GM18951 (cell line): ENCODE measurements around the gene ALG14.
"Not testable (repeated sequence)": the region's sequence is repeated elsewhere in the genome, so short reads cannot be mapped to it uniquely, and the experiment has no call there.

Experiments
- POLR2A ChIP-seq: IDR thresholded peaks from 4 replicates; pipeline ENCODE4 v1.6.1; 2011; ENCODE audit warnings: mild to moderate bottlenecking; ENCODE audit not compliant: insufficient read length, insufficient read depth; ENCODE audit errors: extremely low read depth
- in situ Hi-C: fragments of 300-500 bp; cut with MboI; formaldehyde crosslinking; loops from one replicate; pipeline ENCODE4 v1.12.0; 2022; ENCODE audit warnings: low sequenced_read_pairs, mixed read lengths, inconsistent platforms; ENCODE audit not compliant: unreplicated experiment

ALG14 gene

DNA sequence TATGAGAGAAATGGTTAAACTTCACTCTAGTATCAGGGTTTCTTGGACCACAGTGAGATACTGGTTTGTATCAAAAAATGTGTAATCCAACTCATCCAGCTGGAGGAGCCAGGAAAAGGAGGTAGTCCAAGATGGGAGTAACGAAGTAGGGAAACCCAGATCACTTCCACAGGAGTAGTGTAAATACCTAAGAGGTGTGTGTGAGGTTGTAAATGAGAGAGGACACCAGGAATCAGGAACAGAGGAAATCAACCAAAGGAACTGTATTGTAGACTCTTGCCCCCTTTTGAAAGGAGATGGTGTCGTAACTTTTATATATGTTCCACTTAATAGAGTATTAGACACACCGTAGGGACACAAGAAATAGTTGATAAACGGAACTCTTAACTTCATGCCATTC, 24.7 kb upstream of the ALG14 start:
- in situ Hi-C loops = no loop called here
- TF ChIP-seq POLR2A = no peak

DNA sequence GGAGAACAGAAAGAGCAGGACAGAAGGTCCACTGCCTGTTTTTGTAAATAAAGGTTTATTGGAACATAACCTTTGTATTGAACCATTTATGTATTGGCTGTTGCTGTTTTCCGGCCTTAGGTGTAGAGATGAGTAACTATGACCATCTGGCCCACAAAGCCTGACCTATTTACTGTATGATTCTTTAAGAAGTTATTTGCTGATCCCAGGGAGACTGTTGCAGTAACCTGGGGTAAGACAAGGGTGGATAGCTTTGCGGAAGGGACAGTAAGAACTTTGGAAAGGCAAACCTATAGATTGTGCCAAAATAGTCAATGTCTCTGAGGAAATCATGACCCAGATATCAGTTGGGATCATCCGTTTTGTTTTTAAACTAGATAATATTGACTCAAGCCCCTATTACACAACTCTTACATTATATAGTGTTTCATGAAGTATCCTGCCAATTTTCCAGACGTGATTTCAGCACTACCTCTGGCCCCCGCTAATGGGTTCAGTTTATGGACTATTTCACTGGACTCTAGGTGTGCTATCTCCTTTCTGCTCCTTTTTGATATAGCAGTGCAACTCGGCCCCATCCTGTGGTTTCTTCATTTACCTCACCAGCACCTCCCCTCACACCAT, 23.6 kb upstream of the ALG14 start:
- no peak for TF ChIP-seq POLR2A
- in situ Hi-C loops = no loop called here

DNA sequence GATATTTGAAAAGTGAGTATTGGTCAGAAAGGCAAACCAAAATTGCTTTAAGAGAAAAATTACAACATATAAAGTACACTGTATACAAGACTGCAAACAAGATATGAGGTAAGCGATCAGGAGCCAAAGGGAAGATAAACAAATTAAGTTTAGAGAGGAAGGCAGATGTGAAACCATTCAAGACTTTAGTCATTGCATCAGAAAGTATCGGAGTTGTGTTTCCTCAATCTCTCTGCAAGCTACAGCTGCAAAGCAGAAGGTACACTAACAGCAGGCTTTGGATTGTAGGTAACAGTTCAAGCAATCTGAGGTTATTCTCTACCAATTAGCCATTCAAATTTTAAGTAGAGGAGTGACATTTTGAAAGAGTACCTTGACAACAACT, 23.1 kb upstream of the ALG14 start:
- in situ Hi-C loops = no loop called here
- TF ChIP-seq POLR2A = no peak

DNA sequence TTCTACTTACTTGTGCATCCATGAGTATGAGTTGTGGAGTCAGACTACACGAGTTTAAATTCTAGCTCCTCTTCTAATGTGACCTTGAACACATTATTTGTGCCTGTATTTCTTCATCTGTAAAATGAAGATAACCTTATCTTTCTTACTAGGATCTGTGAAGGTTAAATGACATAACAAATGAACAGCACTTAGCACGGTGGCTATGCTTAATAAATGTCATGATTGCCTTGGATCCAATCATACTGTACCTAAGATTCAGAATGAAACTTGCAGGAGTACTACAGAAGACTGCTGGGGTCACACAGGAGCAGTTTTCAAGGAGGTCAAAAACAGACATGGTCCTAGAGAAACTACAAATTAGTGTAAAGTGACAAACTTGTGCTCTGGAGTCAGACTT, 22.2 kb upstream of the ALG14 start:
- TF ChIP-seq POLR2A = no peak
- in situ Hi-C loops = no loop called here

DNA sequence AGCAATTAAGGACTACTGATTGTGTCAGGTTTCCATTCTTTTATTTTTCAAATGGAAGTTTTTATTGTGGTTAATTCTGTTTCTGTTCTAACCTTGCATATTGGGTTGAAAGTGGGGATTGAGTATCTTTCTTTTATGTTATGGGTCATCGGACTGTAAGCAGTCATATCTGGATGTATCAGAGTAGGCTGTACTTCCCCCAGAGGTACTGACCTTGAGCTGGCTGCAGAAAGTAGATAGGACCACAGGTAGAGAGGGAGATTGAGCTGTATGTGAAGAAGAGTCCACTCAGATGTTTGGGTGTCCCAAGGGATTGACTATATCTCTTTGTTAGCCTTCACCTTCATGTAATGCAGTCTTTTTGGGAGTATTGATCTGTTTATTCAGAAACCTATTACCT, 20.5 kb upstream of the ALG14 start:
- in situ Hi-C loops = no loop called here
- no peak for TF ChIP-seq POLR2A

DNA sequence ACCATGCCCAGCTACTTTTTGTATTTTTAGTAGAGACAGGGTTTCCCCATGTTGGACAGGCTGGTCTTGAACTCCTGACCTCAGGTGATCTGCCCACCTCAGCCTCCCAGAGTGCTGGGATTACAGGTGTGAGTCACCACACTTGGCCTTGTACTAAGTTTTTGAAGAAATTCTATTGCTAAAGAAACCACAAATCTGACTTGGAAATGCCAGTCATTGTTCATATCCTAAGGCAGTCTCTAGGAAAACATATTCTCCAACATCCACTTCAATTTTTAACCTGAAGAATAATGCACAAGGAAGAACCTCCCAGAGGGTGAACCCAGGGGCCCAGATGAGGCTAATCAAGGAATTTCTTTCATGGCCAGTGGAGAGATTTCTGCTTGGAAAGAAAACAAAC, 20.1 kb upstream of the ALG14 start:
- in situ Hi-C loops = not testable (repeated sequence)

DNA sequence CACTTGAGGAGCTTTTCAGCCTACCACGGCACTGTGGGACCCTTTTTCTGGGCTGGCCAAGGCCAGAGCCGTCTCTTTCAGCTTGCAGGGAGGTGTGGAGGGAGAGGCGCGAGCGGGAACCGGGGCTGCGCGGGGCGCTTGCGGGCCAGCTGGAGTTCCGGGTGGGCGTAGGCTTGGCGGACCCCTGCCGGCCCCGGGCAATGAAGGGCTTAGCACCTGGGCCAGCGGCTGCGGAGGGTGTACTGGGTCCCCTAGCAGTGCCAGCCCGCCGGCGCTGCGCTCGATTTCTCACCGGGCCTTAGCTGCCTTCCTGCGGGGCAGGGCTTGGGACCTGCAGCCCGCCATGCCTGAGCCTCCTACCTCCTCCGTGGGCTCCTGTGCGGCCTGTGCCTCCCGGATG, 18.5 kb upstream of the ALG14 start:
- in situ Hi-C loops = not testable (repeated sequence)

DNA sequence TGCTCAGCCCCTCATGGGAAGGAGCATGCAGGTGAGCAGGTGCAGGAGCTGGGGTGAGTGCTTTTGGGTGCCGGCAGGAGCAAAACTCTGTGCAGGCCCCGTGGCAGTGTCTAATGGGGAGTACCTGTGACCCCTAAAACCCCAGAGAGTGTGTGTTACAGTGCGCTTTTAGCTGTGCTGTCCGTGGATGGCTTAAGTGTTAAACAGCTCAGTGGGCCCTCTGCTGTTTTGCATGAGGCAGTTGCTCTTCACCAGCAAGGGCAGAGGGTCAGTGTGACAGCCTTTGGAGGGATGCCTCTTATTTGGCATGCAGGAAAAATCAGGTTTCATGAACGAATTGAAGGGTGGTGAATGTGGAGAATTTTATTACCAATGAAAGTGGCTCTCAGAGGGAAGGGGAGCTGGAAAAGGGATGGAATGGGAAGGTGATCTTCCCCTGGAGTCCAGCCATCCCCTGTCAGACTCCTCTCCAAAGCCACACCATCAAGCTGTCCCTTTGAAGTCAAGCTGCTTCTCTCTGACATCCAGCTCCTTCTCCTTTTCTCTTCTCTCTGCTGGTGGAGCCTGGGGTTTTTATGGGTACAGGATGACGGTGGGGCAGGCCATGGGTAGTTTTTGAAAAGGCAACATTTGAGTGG, 17.0 kb upstream of the ALG14 start:
- in situ Hi-C loops = no loop called here
- TF ChIP-seq POLR2A = no peak

DNA sequence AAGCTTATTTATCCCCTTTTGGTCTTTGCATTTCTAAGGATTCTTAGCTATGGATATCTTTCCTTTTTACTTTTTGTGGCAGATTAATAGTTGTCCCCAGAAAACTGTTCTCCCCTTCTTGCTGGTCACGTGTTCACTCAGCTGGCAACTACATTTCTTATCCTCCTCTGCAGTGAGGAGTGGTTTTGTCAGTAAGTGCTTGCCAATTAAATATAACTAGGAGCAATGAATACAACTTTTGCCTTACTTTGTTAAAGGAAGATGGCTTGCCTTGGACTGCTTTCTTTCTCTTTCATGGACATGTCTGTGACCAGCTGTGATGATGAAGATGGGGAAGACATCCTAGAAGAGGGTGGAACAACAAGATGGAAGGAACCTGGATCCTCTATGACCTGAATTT, 15.6 kb upstream of the ALG14 start:
- in situ Hi-C loops = no loop called here
- no peak for TF ChIP-seq POLR2A

DNA sequence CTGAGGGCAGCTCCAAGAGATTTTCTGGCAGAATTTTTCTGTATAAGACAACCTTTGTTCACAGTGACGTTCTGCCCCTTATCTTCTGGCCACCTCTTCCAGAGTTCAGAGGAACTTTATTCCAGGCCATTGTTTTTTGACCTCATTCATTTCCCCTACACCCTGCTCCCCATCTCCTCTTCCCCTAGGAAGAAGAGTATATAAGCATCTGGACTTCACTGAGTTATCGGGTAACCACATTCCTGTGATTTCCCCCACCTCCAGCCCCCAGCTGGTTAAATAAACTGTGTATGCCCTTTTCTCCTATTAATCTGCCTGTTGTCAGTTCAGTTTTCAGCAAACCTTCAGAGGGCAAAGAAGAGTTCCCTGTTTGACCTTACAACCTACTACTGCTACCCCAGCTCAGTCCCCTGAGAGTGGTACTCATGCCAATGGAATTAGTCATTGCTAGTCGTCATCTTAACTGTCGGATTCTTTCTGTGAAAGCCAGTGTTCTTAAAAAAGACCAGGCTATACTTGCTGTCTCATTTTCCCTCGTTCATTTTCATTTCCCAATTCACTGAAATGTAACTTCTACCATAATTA, 14.3 kb upstream of the ALG14 start:
- no peak for TF ChIP-seq POLR2A
- in situ Hi-C loops = no loop called here

DNA sequence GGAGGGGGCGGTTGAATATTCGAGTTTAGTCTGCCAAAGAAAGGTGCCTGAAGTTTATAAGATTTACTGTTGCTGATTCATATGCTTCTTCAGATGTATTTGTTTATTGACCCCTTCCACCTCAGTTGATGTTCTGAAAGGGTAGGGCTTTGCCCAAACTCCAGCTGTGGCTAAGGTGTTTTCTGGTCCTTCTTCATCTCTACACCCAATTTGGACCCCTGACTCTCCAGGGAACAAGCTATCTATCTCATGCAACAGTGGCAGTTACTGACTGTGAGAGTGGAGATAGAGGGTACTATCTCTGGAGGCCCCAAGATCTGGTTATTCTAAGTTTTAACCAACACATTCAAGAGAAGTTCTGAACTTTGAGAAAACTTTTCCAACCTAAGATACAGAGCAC, 12.6 kb upstream of the ALG14 start:
- in situ Hi-C loops = no loop called here
- TF ChIP-seq POLR2A = no peak

DNA sequence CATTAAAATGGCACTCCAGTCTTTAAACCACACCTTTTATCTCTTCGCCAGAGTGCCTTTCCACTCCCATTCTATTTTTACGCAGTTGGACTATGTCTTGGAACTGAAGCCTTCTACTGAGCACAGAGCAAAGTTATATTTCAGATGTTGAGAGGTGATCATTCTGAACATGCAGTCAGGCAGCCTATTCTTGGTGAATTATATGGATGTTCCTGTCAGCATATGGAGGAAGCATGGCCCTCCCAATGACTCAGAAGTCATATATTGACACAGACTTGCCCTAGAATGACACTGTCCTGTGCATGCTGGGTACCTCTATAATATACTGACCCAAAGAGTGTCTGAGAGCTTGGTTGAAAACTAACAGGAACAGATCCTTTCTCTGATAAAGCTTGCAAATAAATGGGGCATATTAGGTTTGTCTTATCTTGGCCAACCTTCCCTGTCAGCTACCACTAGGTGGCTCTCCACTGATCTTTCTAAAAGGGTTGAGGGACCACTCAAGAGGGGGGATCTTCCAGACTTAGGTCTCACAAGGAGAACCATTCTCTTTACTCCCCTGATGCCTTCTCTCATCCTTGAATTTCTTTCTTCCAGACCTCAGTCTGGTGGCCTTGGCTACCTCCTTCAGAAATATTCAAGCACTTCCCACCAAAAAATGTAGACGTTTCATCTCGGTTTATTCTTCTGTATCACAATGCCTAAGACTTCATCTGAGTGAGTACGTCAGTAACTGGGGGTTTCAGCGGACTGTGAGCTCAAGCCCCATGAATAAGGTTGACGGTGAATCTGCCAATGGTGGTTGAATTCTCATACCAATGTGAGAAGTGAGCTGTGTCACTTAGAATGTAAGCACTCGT, 11.8 kb upstream of the ALG14 start:
- no peak for TF ChIP-seq POLR2A
- in situ Hi-C loops = no loop called here

DNA sequence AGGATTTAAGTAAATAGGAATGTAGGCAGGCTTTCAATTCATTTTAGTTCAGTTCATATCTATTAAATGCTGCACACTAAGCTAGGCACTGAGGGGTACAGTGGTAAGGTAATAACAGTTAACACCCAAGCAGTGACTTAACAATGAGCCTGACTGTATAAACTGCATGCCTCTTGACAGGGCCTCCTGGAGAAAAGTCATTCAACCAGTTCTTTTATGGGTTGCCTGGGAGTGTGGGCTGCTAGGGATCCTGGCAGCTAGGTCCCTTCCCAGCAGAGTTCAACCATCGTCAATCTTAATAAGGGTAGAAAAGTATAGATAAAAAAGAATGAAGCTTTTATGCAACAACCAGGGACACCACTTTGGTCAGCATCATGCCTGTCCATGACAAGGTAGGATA, 8.1 kb upstream of the ALG14 start:
- no peak for TF ChIP-seq POLR2A
- in situ Hi-C loops = no loop called here

DNA sequence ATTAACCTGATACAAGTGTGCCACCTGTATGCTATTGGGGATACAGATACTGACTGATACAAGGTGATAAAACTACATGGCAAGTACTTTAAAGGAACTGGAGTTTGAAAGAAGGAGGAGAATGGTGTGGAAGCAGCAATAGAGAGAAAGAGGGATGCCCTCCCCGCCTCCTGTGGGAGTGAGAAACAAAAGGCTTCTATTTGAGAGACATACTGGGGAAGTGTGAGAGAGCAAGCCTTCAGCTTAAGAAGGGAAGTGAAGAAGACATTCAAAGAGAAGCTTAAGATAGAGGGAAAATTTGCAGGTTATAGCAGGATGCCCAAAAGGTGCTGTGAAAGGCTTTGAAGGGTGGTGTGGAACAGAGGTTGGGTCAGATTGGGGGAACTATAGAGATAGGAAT, 7.7 kb upstream of the ALG14 start:
- in situ Hi-C loops = no loop called here
- no peak for TF ChIP-seq POLR2A
